Measurements from ENCODE around the gene E2F7. TPM values are rescaled to one million over a fixed set of nuclear protein-coding genes. Genes with fewer than 3 reads are reported as not detected.

The E2F7 gene
- total and polyA plus RNA-seq, 2 of the 8 experiments (the other 6 are each of a cell fraction or from before 2014, with no cell fraction given) = 8.8 to 18.5 TPM

GRCh38 chr12:77044721-77045120 is 20.6 kb downstream of the E2F7 start:
- POLR2A ChIA-PET (ENCODE audit: partially characterized antibody) = interaction anchor here (2.0 kb wide), 1 partner anchor 10 kb away, joined by 5 read pairs; no protein-coding TSS in a partner anchor
- 95% methylated on average over 2 of the region's 2 CpGs; no CpG with 5 or more reads in 1 of the 2 experiments for WGBS, 2 experiments (ENCODE audit: extremely low coverage in 1 of 2, insufficient coverage in 1 of 2, insufficient read length in 1 of 2, insufficient replicate concordance in 2 of 2, low coverage in 1 of 2, low lambda C conversion rate in 2 of 2, missing lambda C conversion rate in 1 of 2)

More at GRCh38 chr12:77044721-77045120, 20.6 kb downstream of the E2F7 start:
- Histone ChIP-seq H3K23ac (ENCODE audit: insufficient read length) (no peak overlapping the region), H3K4me1 (replicated peaks in 1 of 4; ENCODE audit: control insufficient read depth in 3 of 4, insufficient read depth in 4 of 4, low read length in 3 of 4) (no peaks in the 10 kb centered on the region), H3K79me1 (ENCODE audit: low read depth, low read length) (no peaks in the 10 kb centered on the region), H3K23me2 (ENCODE audit: low read depth, low read length) (no peaks in the 10 kb centered on the region), H3K79me2 (ENCODE audit: control insufficient read depth in 1 of 2, insufficient read depth in 2 of 2, low read length in 2 of 2) (no peaks in the 10 kb centered on the region), H2AFZ (ENCODE audit: low read length) (no peak overlapping the region), H3K36me3 (ENCODE audit: control insufficient read depth in 2 of 4, insufficient read depth in 4 of 4, low read length in 3 of 4) (peaks cover 22 to 90% (median 71%) of the 10 kb centered on the region in 4 experiments; a peak in 7 of 8 replicates), H3K27me3 (replicated peaks in 1 of 4; ENCODE audit: control insufficient read depth in 3 of 4, extremely low read depth in 1 of 4, insufficient read depth in 3 of 4, low read length in 3 of 4) (no peaks in the 10 kb centered on the region), H4K20me1 (replicated peaks in 1 of 2; ENCODE audit: control insufficient read depth in 1 of 2, insufficient read depth in 2 of 2, low read length in 2 of 2) (peaks cover 0 to 2% of the 10 kb centered on the region in 2 experiments), H3K4ac (replicated peaks; ENCODE audit: insufficient read length, low read depth, low read length) (no peak overlapping the region), H3K4me3 (ENCODE audit: extremely low read depth in 1 of 4, insufficient read depth in 2 of 4, low read depth in 3 of 4, low read length in 4 of 4) (no peak overlapping the region), H3K14ac (ENCODE audit: insufficient read length) (no peak overlapping the region), H2BK120ac (replicated peaks; ENCODE audit: low read depth, low read length) (no peak overlapping the region), H2BK20ac (ENCODE audit: low read length) (no peak overlapping the region), H3K27ac (ENCODE audit: low read depth, low read length) (no peak overlapping the region), H4K8ac (ENCODE audit: extremely low read depth, insufficient read depth, low read length) (no peak overlapping the region), H4K91ac (replicated peaks; ENCODE audit: insufficient read length, low read length) (no peak overlapping the region), H4K5ac (ENCODE audit: insufficient read length, low read depth, low read length) (no peak overlapping the region), H3K9me3 (ENCODE audit: insufficient read depth in 2 of 2, low read depth in 1 of 2, low read length in 1 of 2) (no peaks in the 10 kb centered on the region), H3K18ac (ENCODE audit: extremely low read depth, low read length) (no peak overlapping the region), H3K9ac (replicated peaks in 1 of 4; ENCODE audit: extremely low read depth in 1 of 4, low read depth in 3 of 4, low read length in 3 of 4) (no peak overlapping the region), H2BK15ac (ENCODE audit: low read length) (no peak overlapping the region), H3K56ac (replicated peaks; ENCODE audit: insufficient read length, low read depth, low read length) (no peak overlapping the region), H2BK5ac (ENCODE audit: low read depth, low read length) (no peak overlapping the region), H2AK5ac (ENCODE audit: low read depth, low read length) (no peak overlapping the region), H2BK12ac (ENCODE audit: low read depth, low read length) (no peak overlapping the region), H3K4me2 (ENCODE audit: insufficient read depth in 1 of 2, low read depth in 2 of 2, low read length in 2 of 2) (no peak overlapping the region)
- DNase-seq (ENCODE audit: low read depth in 1 of 2, low spot score in 2 of 2) (no peak), FAIRE-seq (no peak)
- CTCF ChIA-PET (ENCODE audit: partially characterized antibody) = no interaction called here
- TF ChIP-seq TEAD4 (IDR thresholded peaks at IDR 0.05; ENCODE audit: low read depth, low read length) = no peak
- TF ChIP-seq KDM5A (IDR thresholded peaks at IDR 0.05; ENCODE audit: low read length) = no peak
- TF ChIP-seq POLR2AphosphoS5 (IDR thresholded peaks at IDR 0.05; ENCODE audit: low read depth, low read length) = no peak
- TF ChIP-seq RBBP5 (IDR thresholded peaks at IDR 0.05; ENCODE audit: borderline replicate concordance, low read depth, low read length) = no peak
- no peak for TF ChIP-seq HDAC6 (IDR thresholded peaks at IDR 0.05; ENCODE audit: low read depth, low read length)
- TF ChIP-seq PHF8 (conservative IDR thresholded peaks at IDR 0.05; ENCODE audit: low read depth, low read length) = no peak
- no peak for TF ChIP-seq SP2 (IDR thresholded peaks at IDR 0.05; ENCODE audit: low read length)
- TF ChIP-seq E2F6 (IDR thresholded peaks at IDR 0.05) = no peak
- no peak for TF ChIP-seq SRF (IDR thresholded peaks at IDR 0.05; ENCODE audit: low read depth, low read length)
- no peak for TF ChIP-seq KDM1A (IDR thresholded peaks at IDR 0.05; ENCODE audit: borderline replicate concordance, low read length)
- TF ChIP-seq TBP (IDR thresholded peaks at IDR 0.05; ENCODE audit: low read depth, low read length) = no peak
- no peak for TF ChIP-seq ASH2L (IDR thresholded peaks at IDR 0.05; ENCODE audit: low read length)
- no peak for TF ChIP-seq SIN3A (conservative IDR thresholded peaks at IDR 0.05 in 1 of 2, IDR thresholded peaks at IDR 0.05 in 1 of 2; ENCODE audit: low read depth in 1 of 2, low read length in 2 of 2)
- no peak for TF ChIP-seq SP1 (IDR thresholded peaks at IDR 0.05; ENCODE audit: low read depth, low read length)
- TF ChIP-seq CREB1 (IDR thresholded peaks at IDR 0.05) = no peak

Data from H1 (cell line).